Thyroid gland (tissue), 4 donors: ENCODE results near the gene SLC7A5. TPM values are rescaled to one million over a fixed set of nuclear protein-coding genes. Genes with fewer than 3 reads are reported as not detected.

ENCODE experiments used
- DNase-seq, 2 donors: peaks; one replicate each; pipeline ENCODE4 v3.0.0-alpha.2; 2019
- H3K27ac ChIP-seq, 3 donors: fragments of 200-600 bp; sonication (generic); 1 replicate in 2 of 3; 2 replicates in 1 of 3; pipeline ENCODE4 v1.5.1; 2016 to 2019; ENCODE audit warnings: mild to moderate bottlenecking in 1 of 3, moderate library complexity in 1 of 3
- H3K27me3 ChIP-seq: fragments of 200-600 bp; sonication (generic); one replicate; pipeline ENCODE4 v1.5.1; 2019
- H3K36me3 ChIP-seq, 2 donors: fragments of 200-600 bp; sonication (generic); one replicate each; pipeline ENCODE4 v1.5.1; 2016 to 2019
- H3K4me1 ChIP-seq, 2 donors: fragments of 200-600 bp; sonication (generic); one replicate each; pipeline ENCODE4 v1.5.1; 2017 to 2019
- H3K4me3 ChIP-seq, 3 donors: fragments of 200-600 bp; sonication (generic); replicated peaks in 1 of 3; 1 replicate in 2 of 3; 2 replicates in 1 of 3; pipeline ENCODE4 v1.5.1; 2016; ENCODE audit warnings: mild to moderate bottlenecking in 1 of 3
- H3K9me3 ChIP-seq: fragments of 200-600 bp; sonication (generic); one replicate; pipeline ENCODE4 v1.5.1; 2017
- CTCF ChIP-seq, 6 experiments: fragments of 200-600 bp in 3 of 6; fragments of 450-650 bp in 3 of 6; sonication (generic) in 3 of 6; IDR thresholded peaks; one replicate each; pipeline ENCODE4 v1.5.1; 2016 to 2019; ENCODE audit warnings: antibody characterized with exemption in 6 of 6, mild to moderate bottlenecking in 2 of 6, inconsistent platforms in 1 of 6, moderate library complexity in 1 of 6
- POLR2A ChIP-seq, 2 donors: fragments of 450-650 bp; IDR thresholded peaks; one replicate each; pipeline ENCODE4 v1.6.1; 2017; ENCODE audit warnings: antibody characterized with exemption in 2 of 2, mild to moderate bottlenecking in 2 of 2, moderate library complexity in 1 of 2
- WGBS, 2 donors: methylation state at CpG; one replicate each; pipeline ENCODE4 v1.1.5; 2017; 5-methylcytosine and 5-hydroxymethylcytosine counted together
- intact Hi-C: fragments of 100-400 bp; cut with DNase I; formaldehyde crosslinking; loops from one replicate; pipeline ENCODE4 v1.15.1; 2023
- microRNA-seq: library from miRNA; unstranded; fragments of <30 nt; microRNA quantifications from one replicate; pipeline ENCODE4, GENCODE V29; 2016
- small RNA-seq: library from RNA; depleted of rRNA; stranded (forward); fragments of <200 nt; gene quantifications from one replicate; pipeline ENCODE3, GENCODE V24; 2016
- total RNA-seq, 4 donors: library from RNA; depleted of rRNA; stranded (reverse); fragments of >200 nt; gene quantifications; one replicate each; pipeline ENCODE4 v1.2.3, GENCODE V29; 2016

Gene SLC7A5
- total RNA-seq, 4 donors from 2014 or later, result 1.1 to 5.2 (median 2.2) TPM

DNA sequence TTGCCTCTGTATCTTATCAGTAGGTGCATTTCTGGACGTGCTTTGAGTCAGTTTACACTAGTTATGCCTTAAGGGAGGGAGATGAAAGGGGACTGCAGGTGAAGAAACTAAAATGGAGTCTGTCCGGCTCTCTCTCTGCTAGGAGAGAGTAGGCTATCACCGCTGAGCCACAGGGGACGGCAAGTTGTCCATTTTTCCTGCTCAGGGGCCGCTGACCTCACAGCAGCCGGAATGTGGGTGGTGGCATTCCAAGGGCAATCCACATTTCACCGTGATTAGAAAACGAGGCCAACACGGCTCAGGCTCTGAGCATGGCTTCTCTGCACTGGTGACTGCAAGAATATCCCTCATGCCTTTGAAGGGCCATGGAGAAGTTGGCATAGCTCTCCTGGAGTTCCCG lies 84.5 kb downstream of the SLC7A5 start:
- 63 to 79% methylated on average over 10 of the region's 10 CpGs for WGBS, 2 donors
- Histone ChIP-seq H3K4me1 (peaks cover 2 to 6% of the 10 kb centered on the region in 2 donors), H3K27ac (no peak overlapping the region), H3K36me3 (no peaks in the 10 kb centered on the region), H3K9me3 (no peaks in the 10 kb centered on the region), H3K4me3 (no peak overlapping the region), H3K27me3 (no peaks in the 10 kb centered on the region)
- TF ChIP-seq POLR2A (IDR thresholded peaks at IDR 0.05) (no peak), CTCF (IDR thresholded peaks at IDR 0.05) (no peak)
- DNase-seq, result no peak
- intact Hi-C loops, result loop anchor here (5.0 to 10.0 kb wide), 2 partner anchors 57 to 120 kb away; no protein-coding TSS in a partner anchor

DNA sequence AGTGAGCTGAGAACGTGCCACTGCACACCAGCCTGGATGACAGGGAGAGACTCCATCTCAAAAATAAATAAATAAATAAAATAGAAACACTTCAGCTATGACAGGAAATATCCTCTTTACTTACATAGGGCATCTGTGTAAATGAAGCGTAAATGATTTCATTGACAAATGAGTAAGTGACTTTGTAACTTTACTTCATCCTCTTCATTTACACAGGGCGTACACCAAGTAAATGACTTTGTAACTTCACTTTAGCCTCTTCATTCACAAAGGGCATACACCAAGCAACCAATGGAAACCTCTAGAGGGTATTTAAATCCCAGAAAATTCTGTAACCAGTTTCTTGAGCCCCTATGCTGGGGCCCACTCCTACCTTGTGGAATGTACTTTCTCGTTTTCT lies 87.3 kb downstream of the SLC7A5 start:
- Histone ChIP-seq H3K4me1 (peaks cover 0 to 8% of the 10 kb centered on the region in 2 donors), H3K36me3 (no peaks in the 10 kb centered on the region), H3K9me3 (no peaks in the 10 kb centered on the region), H3K27me3 (no peaks in the 10 kb centered on the region), H3K4me3 (no peak overlapping the region), H3K27ac (no peak overlapping the region)
- intact Hi-C loops, result loop anchor here (5.0 to 10.0 kb wide), 2 partner anchors 60 to 123 kb away; no protein-coding TSS in a partner anchor
- no peak for DNase-seq
- no peak for TF ChIP-seq CTCF (IDR thresholded peaks at IDR 0.05)
- no peak for TF ChIP-seq POLR2A (IDR thresholded peaks at IDR 0.05)
- WGBS, 2 donors, result 83 to 87% methylated on average over 4 of the region's 4 CpGs

DNA sequence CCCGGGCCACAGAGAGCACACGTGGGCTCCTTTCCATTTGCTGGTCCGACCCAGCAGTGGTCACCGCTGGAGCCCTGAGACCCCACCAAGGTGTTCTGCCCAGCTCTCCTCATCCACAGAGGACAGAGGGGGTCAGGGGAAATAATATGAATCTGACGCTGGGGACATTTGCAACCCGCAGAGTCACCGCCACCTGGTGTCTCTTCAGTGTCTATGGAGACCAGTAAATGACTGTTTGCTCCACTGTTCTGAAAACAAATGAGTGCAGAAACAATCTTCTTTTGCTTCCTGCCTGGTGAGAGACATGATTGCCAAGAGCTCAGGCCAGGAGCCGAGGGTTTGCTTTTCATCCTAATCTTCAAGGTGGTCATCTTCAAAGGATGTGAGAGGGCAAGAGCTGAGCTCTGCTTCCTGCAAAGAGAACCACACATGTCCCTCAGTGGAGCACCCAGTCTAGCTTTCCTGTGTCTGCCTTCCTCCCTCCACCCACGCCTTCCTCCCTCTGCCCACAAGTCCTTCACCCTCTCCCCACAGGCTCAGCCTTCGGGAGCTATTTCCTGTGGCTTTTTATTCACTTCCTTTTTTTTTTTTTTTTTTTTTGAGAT lies 88.8 kb downstream of the SLC7A5 start:
- intact Hi-C loops, result loop anchor here (5.0 to 10.0 kb wide), 2 partner anchors 62 to 124 kb away; no protein-coding TSS in a partner anchor
- Histone ChIP-seq H3K27ac (no peak overlapping the region), H3K4me1 (peaks cover 0 to 8% of the 10 kb centered on the region in 2 donors), H3K4me3 (no peak overlapping the region), H3K9me3 (no peaks in the 10 kb centered on the region), H3K27me3 (no peaks in the 10 kb centered on the region), H3K36me3 (no peaks in the 10 kb centered on the region)
- TF ChIP-seq CTCF (IDR thresholded peaks at IDR 0.05), result no peak
- TF ChIP-seq POLR2A (IDR thresholded peaks at IDR 0.05), result no peak
- 84 to 89% methylated on average over 10 of the region's 10 CpGs for WGBS, 2 donors
- peak in 1 of 2 donors; percentile 13 for DNase-seq

Small RNA genes within 50 kb of the gene (microRNA-seq; reads per million reads assigned to microRNA genes)
- gene MIR6775, result not detected

Small RNA genes within 50 kb of the gene (small RNA-seq; reads per million reads assigned to genes)
- not detected for gene MIR6775

Other genes starting within 250 kb of the SLC7A5 start
- gene KLHDC4, start 103.5 kb downstream of the SLC7A5 start, total RNA-seq, result 10 to 100 TPM; 19.9 to 40.9 (median 30.3) TPM
- gene CA5A, start 67.0 kb upstream of the SLC7A5 start, total RNA-seq, result not detected
- 10 to 100 TPM; 22.8 to 42.7 (median 29.8) TPM for gene BANP, start 81.9 kb upstream of the SLC7A5 start, total RNA-seq